GM12872 (cell line): ENCODE data around the gene DTX1.

ENCODE experiments used
- CTCF ChIP-seq: IDR thresholded peaks from 3 replicates; pipeline ENCODE4 v1.5.1; 2011; ENCODE audit warnings: low read depth, mild to moderate bottlenecking, low read length, moderate library complexity; ENCODE audit not compliant: insufficient read depth

DTX1 gene

GRCh38 chr12:113106361-113106760 lies 49.8 kb downstream of the DTX1 start:
- TF ChIP-seq CTCF = no peak

DNA sequence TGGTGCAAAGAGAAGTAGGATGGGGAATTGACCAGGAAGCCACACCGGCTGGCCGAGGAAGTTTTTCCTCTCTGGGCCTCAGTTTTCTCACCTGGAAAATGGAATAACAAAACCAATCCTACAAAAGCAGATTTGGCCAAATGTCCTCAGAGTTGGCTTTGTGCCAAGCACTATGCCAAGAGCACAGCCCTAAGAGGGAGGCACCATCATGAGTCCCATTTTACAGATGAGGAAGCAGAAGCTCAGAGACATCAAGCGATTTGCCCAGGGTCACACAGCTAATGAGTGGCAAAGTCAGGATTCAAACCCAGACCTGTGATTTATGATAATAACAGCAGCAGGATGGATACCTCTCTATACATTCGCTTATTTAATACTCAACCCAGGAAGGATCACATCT lies 51.8 kb downstream of the DTX1 start:
- no peak for TF ChIP-seq CTCF

DNA sequence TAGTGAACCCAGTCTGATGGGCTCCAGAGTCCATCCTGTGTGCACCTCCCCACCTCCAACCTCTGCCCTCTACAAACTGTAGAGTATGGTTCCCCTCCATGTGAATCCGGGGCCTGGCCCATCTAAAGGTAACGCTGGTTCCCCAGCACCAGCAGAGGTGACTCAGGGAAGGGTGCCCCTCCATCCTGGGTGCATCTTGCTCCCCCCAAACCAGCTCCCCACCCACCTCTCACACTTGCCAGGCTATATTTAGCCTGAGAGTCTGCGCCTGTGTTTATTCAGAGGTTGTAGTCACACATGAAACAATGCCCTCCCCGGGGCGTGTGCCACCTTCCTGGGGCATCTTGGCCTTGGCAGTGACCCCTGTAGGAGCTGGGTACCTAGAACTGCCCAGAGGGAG lies 52.8 kb downstream of the DTX1 start:
- TF ChIP-seq CTCF = no peak

GRCh38 chr12:113109872-113110599 lies 53.5 kb downstream of the DTX1 start:
- TF ChIP-seq CTCF = no peak

- no peak for TF ChIP-seq CTCF
Observed at GRCh38 chr12:113111247-113111646, 54.7 kb downstream of the DTX1 start.

DNA sequence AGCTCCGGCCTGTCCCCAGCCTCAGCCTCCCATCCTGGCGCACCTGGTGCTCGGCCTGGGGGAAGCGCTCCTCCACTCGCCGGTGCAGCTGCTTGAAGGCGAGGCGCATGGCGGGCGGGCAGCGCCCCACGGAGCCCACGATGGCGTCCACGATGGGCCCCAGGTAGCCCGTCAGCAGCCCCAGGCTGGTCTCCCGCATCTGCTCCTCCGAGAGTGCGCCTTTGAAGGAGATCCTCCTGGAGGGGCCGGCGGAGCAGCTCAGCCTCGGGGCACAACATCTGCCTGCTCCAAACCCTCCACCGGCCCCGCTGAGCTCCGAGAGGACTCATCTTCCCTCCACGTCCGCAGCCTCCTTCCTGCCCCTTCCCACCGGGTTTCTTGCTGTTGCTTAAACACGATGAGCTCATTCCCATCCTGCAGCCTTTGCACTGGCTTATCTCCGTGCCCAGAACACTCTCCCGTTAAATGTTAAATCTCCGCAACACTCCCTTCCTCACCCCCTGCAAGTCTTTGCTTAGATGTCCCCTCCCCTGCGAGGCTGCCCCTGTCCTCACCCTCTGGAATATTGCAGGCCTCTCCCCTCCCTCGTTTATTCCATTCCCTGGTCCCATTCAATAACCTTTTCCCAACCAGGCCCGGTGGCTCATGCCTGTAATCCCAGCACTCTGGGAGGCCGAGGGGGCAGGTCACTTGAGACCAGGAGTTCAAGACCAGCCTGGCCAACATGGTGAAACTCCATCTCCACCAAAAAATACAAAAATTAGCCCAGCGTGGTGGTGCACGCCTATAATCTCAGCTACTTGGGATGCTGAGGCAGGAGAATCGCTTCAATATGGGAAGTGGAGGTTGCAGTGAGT lies 55.7 kb downstream of the DTX1 start:
- TF ChIP-seq CTCF = no peak

DNA sequence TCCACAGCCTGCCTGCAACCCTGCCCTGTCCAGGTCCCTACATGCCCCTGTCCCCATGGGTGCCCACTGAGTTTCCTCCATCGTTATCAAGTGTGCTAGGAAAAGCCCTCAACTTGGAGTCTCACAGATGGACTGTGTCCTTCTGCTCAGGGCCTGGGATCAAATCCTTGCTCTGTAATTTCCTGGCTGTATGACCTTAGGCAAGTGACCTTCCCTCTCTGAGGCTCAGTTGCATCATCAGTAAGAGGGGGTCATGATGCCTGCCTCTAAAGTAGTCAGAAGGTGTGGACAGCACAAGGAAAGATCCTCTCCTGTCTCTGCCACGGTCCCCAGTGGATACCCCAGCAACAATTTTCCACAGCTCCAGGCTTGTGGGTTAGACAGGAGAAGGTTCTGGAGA lies 56.9 kb downstream of the DTX1 start:
- TF ChIP-seq CTCF = no peak
